Bronchial epithelial cell (primary cell): Measurements from ENCODE around the gene BAK1. TPM values are rescaled to one million over a fixed set of nuclear protein-coding genes. Genes with fewer than 3 reads are reported as not detected.

Experiments used
- total RNA-seq: library from RNA; depleted of rRNA; stranded (reverse); fragments of >200 nt; gene quantifications from 2 replicates; pipeline ENCODE4 v1.2.1, GENCODE V29; 2014

Gene BAK1
- total RNA-seq, 1 donor from 2014 or later = 25.5 TPM

Other genes with a start within 250 kb of the BAK1 start
- 0.26 TPM in 2 replicates for gene KIFC1, start 188.5 kb downstream of the BAK1 start, total RNA-seq
- 7.6 and 13.2 TPM in 2 replicates for gene PHF1, start 169.3 kb downstream of the BAK1 start, total RNA-seq
- 37.1 and 42.5 TPM in 2 replicates for gene CUTA, start 162.2 kb downstream of the BAK1 start, total RNA-seq
- gene SYNGAP1, start 160.2 kb downstream of the BAK1 start, total RNA-seq = 0.79 and 0.90 TPM in 2 replicates
- 5.9 and 6.3 TPM in 2 replicates for gene ZBTB9, start 125.7 kb downstream of the BAK1 start, total RNA-seq
- 66.6 and 95.6 TPM in 2 replicates for gene ITPR3, start 41.0 kb upstream of the BAK1 start, total RNA-seq
- gene UQCC2, start 131.4 kb upstream of the BAK1 start, total RNA-seq = 47.1 and 49.7 TPM in 2 replicates
- under 0.01 and 0.13 TPM in 2 replicates for gene IP6K3, start 166.6 kb upstream of the BAK1 start, total RNA-seq
- 62.6 and 66.9 TPM in 2 replicates for gene LEMD2, start 208.9 kb upstream of the BAK1 start, total RNA-seq
- gene MLN, start 223.7 kb upstream of the BAK1 start, total RNA-seq = not detected in 2 replicates